Activated CD4-positive, alpha-beta T cell treated with anti-CD3 and anti-CD28 coated beads, Interleukin-2, amount 50 U/mL, for 48 hours (primary cell): Measurements from ENCODE around the gene SLC52A3.
"Not testable (repeated sequence)": the region's sequence is repeated elsewhere in the genome, so short reads cannot be mapped to it uniquely, and the experiment has no call there.

Source experiments
- DNase-seq, 2 experiments: peaks; one replicate each; pipeline ENCODE4 v3.0.0-alpha.2; 2020

The SLC52A3 gene

GRCh38 chr20:725491-725890, 42.8 kb downstream of the SLC52A3 start:
- DNase-seq = no peak

GRCh38 chr20:724797-725196, 43.5 kb downstream of the SLC52A3 start:
- not testable (repeated sequence) for DNase-seq

GRCh38 chr20:723756-724155, 44.5 kb downstream of the SLC52A3 start:
- no peak for DNase-seq

GRCh38 chr20:722822-723644, 45.3 kb downstream of the SLC52A3 start:
- DNase-seq = no peak

GRCh38 chr20:721876-722275, 46.4 kb downstream of the SLC52A3 start:
- DNase-seq = no peak

GRCh38 chr20:719816-720215, 48.5 kb downstream of the SLC52A3 start:
- no peak for DNase-seq

- DNase-seq = no peak
Observed at GRCh38 chr20:719068-719467, 49.2 kb downstream of the SLC52A3 start.

- no peak for DNase-seq
Observed at GRCh38 chr20:717832-718231, 50.5 kb downstream of the SLC52A3 start.

- DNase-seq = no peak
Observed at GRCh38 chr20:717271-717670, 51.0 kb downstream of the SLC52A3 start.

- no peak for DNase-seq
Observed at GRCh38 chr20:714453-714852, 53.8 kb downstream of the SLC52A3 start.

GRCh38 chr20:711576-711975, 56.7 kb downstream of the SLC52A3 start:
- DNase-seq = no peak

GRCh38 chr20:710780-711450, 57.4 kb downstream of the SLC52A3 start:
- no peak for DNase-seq
